ENCODE data around the gene SEPTIN5. TPM values are rescaled to one million over a fixed set of nuclear protein-coding genes. Genes with fewer than 3 reads are reported as not detected.

SEPTIN5 gene
- total RNA-seq, 1 donor from 2014 or later: 22.5 TPM

DNA sequence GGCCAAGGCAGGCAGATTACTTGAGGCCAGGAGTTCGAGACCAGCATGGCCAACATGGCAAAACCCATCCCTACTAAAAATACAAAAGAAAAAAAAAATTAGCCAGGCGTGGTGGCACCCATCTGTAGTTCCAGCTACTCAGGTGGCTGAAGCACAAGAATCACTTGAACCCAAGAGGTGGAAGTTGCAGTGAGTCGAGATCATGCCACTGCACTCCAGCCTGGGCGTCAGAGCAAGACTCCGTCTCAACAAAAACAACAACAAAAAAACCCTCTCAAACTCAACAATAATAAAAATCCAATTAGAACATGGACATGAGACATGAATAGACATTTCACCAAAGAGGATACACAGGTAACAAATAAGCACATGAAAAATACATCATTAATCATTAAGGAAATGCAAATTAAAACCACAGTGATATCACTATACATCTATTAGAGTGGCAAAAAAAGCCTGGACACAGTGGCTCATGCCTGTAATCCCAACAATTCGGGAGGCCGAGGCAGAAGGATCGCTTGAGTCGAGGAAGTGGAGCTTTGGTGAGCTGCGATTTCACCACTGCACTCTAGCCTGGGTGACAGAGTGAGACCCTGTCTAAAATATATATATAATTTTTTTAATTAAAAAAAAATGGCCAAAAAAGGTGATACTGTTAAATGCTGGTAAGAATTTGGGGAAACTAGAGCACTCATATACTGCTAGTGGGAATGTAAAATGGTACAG lies 12.7 kb upstream of the SEPTIN5 start:
- intact Hi-C loops (cut with DNase I): no loop called here
- ATAC-seq (no peak), DNase-seq (ENCODE audit: low spot score) (no peak)

DNA sequence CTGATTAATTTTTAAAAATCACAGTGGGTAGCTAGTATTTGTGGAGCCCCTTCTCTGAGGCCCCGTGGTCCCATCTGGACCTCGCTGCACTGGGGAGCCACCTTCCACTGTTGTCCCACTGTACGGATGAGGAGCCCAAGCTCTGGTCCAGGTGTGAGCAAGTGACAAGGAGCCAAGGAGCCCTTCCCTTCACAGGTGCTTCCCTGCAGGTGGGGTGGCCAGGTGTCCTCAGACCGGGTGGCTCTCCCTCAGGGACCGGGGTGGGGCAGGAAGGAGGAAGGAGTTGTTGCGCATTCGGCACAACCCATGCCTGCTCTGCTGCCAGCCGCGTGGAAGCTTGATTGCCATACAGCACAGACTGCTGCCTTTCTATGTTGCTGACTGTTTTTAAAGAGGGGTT lies 10.4 kb upstream of the SEPTIN5 start:
- ATAC-seq (no peak), DNase-seq (ENCODE audit: low spot score) (no peak)
- intact Hi-C loops (cut with DNase I): no loop called here

DNA sequence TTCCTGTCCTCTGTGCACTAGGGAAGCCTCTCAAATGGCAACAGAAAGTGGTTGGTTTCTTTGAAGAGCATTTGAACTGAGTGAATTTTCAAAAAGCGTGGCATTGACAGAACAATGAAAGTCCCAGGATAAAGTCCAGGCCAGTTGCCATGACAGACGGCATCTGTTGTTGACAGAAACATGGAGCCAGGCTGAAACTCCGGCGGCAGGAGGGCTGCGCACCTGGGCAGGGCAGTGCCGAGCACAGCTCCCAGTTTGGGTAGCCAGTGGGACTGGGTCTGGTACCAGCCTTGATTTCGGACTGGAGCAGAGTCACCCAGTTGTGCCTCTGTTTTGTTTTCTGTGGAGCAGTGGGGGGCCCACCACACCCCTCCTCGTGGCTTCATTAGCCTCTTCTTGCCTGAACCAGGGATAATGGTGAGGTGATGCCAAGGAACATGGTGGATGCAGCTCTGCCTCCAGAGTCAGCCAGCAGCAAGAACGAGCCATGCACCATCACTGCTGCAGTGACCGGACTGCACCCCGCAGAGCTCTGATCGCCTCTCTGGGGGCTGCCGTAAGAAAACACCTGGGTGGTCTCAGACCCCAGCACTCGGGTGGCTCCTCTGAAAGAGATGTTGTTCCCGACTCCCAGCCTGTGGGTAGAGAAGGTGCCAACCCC lies 9.8 kb upstream of the SEPTIN5 start:
- intact Hi-C loops (cut with DNase I): no loop called here
- ATAC-seq: no peak

DNA sequence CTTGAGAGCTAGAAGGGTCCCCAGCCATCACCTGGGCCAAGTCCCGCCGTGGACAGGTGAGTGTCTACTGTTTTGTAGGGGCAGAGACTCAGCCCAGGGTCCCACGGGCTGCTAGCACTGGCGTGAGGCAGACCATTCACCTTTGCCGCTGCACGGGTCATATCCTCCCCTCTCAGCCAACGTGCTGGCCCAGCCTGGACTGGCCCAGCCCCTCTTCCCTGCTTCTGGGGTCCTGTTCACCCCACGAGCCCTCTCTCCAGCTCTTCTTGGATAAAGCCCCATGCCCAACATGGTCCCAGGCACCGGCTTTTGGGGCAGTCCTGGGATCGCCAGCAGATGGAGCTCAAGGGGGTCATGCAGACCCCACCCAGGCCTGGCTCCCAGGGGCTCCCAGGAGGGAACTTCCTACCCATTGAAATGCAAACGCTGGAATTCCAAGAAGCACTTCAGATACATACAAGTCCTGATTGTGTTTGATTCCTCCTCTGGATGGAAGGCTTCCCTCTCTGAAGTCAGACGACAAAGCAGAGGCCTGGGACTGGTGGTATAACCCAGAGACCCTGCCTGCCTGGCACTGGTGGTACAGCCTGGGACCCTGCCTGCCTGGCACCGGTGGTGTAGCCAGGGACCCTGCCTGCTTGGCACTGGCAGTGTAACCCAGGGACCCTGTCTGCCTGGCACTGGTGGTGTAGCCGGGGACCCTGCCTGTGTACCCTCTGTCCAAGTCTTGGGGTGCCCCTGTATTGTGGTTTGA lies 8.9 kb upstream of the SEPTIN5 start:
- intact Hi-C loops (cut with DNase I): no loop called here
- no peak for ATAC-seq
- DNase-seq (ENCODE audit: low spot score): no peak

More for the DNA sequence above, 9.8 kb upstream of the SEPTIN5 start:
- no peak for DNase-seq (ENCODE audit: low spot score)

DNA sequence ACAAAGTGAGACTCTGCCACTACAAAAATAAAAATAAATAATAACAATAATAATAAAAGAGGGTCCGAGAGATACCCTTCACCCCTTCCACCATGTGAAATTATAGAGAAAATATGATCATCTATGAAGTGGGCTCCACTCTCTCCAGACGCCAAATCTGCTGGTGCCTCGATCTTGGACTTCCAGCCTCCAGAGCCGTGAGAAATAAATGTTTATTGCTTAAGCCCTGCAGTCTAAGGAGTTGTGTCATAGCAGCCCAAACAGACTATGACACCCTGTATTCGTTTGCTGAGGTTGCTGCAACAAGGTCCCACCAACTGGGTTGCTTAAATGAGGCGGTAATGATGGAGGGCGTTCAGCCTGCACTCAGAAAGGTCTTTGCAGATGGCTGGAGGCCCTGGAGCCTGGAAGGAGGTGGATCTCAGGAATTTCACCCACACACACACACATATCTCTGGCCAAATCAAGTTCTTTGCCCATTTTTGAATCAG lies 7.6 kb upstream of the SEPTIN5 start:
- intact Hi-C loops (cut with DNase I): no loop called here
- no peak for ATAC-seq
- no peak for DNase-seq (ENCODE audit: low spot score)

DNA sequence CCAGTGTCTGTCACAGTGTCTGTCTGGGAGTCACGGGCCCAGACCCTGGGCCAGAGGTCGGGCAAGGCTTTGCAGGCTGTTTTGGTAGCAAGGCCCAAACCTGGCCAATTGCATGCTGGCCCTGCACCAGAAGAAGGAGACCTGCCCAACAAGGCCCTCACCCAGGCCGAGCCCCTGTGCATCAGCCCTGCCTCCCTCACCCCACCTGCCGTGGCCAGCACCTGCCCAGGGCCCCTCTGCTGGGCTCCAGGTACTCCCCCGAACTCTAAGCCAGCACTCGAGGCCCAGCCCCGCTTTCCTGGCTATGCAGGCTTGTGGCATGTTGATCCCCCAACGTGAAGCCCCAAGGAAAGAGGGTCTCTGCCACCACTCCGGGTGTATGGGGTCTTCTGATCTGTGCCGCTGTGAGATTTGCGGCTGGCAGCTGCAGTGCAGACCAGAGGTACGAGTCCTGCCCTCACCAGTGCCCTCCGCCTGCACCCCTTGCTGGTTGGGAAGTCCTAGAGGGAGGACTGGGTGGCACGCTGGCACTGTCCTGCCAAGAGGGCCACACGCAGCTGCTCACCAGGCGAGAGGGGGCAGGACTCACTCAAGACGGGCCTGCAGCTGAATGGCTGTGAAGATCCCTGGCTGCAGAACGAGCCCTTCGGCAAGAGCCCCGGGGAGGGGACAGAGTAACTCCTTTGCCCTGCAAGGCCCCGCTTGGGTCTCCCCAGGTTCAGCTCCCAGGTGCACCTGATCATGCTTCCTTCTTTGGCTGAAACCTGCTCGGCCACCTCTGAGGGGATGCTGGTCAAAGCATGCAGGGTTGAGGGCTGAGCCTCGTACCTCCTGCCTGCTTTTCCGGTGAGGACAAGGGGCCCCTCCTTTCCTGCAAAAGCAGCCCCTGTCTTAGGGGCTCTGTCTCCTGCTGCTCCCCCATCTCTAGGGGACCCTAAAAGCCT lies 6.7 kb upstream of the SEPTIN5 start:
- intact Hi-C loops (cut with DNase I): no loop called here
- no peak for ATAC-seq
- no peak for DNase-seq (ENCODE audit: low spot score)

DNA sequence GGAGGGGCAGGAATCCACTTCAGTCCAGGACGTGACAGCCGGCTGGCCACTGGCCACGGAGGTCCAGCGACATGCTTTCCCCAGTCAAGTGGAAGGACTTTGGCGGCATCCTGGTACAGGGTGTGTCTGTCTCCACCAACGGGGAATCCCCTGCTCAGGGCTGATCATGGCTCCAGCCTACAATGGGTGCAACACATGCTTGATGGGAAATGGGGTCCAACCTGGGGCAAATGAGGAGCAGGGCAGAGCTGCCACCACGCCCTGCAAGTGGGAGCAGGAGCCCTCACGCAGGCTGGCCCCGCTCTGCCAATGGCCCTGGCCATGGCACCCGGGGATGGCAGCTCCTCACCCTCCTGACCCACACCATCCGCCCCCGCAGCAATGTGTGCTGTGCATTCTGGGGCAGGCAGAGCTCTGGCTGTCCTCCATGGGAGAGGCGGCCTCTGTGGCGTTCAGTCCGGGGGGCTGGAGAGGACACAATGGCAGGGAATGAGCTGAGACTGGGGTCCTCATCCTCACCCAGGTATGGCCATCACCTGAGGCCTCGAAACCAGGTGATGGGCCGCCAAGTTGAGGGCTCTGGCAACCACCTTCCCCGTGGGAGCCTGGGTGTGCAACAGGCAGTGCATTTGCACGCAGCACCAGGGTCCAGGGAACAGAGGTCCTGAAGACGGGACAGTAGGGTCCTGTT lies 5.8 kb upstream of the SEPTIN5 start:
- DNase-seq (ENCODE audit: low spot score) (no peak), ATAC-seq (no peak)
- intact Hi-C loops (cut with DNase I): no loop called here

DNA sequence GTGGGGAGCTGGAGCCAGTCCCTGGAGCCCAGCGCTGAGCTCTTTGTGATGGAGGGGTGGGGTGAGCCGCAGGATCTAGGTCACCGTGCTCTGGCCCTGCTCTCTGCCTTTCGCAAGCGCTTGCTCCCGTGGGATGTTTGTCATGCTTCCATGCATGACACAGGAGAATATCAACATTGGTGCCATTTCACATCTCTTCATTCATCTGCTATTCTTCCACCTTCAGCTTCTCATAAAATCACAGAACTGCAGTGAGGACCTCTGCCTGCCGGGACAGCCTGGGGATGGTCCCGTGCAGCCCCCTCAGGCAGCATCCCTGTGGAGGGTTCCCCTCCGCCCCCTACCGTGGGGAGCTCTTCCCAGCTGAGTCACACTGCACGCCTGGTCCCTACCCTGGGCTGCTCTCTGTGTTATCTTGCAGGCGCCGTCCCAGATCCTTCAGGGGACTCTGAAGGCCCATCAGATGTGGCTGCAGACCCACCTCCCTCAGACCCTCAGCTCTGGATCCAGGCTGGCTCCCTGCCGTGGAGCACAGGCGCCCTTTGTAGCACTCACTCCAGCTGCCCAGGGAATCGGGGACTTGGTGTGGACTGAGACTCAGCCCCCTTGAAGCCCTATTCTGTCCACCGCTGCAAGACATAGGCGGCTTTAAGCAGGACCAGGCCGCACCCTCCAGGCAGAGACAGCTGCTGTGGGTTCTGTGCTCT lies 5.1 kb upstream of the SEPTIN5 start:
- ATAC-seq: peak; percentile 47
- intact Hi-C loops (cut with DNase I): no loop called here
- no peak for DNase-seq (ENCODE audit: low spot score)

DNA sequence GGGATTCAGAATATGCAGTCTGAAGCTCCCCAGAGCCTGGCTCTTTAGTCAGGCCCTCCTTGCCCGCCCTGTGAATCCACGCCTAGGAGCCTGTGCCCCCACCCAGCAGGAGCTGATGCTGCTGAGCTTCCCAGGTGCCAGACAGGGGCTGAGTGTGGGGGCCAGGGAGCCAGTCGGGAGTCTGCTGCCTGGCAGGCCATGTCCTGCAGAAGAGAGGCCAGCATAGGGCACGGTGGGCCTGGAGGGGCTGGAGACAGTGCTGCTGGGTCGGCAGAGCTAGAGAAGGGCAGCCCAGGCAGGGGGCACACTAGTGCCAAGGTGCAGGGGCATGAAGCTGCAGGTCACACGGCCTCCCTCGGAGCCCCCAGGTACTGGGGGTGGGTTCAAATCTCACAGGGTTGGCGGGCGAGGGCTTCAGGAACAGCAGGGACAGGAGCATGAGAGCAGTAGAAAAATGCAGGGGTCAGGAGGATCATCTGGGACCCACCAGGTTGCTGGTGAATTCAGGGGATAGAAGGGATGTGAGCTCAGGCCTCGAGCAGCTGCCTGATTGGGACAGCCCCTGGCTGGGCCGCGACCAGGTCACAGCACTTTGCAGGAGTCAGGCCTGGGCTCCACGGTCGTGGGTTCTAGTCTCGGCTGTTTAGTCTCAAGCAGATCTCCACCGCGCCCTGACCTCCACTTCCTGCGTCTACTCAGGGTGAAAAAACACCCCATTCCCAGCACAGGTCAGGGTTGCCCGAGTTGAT lies 4.1 kb upstream of the SEPTIN5 start:
- DNase-seq (ENCODE audit: low spot score): no peak
- ATAC-seq: no peak
- intact Hi-C loops (cut with DNase I): no loop called here

DNA sequence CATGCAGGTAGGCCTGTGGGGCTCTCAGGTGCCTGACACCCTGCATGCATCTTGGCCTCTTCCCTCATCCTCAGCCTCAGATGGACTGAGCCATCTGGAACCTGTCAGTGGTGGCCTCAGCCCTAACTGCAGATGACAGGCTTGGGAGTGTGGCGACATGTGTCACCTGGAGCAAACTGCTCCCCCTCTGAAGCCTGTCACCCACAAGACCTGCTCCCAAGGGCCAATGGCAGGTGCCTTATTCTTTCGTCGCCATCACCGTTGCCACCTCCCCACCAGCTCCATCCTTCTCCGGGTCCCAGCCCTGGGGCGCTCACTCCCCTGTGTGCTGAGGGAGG lies 3.6 kb upstream of the SEPTIN5 start:
- intact Hi-C loops (cut with DNase I): no loop called here
- DNase-seq (ENCODE audit: low spot score): no peak
- ATAC-seq: no peak

DNA sequence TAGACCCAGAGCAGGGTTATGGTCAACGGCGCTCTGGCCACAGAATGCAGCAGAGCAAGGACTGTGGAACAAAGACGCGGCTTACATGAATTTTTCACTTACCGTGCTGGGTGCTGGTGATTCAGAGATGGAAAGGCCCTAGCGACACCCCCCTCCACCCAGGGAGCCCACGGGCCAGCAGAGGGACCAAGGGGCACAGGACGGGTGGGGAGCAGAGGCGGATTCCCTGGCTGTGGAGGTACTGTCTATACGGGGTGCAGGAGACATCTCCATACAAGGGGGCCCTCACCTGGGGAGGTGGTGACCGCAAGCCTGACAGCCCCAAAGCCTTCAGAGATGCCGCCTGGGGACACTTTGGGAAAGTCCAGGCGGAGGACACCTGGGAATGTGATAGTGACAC lies 1.1 kb upstream of the SEPTIN5 start:
- intact Hi-C loops (cut with DNase I): no loop called here
- ATAC-seq: no peak
- no peak for DNase-seq (ENCODE audit: low spot score)

DNA sequence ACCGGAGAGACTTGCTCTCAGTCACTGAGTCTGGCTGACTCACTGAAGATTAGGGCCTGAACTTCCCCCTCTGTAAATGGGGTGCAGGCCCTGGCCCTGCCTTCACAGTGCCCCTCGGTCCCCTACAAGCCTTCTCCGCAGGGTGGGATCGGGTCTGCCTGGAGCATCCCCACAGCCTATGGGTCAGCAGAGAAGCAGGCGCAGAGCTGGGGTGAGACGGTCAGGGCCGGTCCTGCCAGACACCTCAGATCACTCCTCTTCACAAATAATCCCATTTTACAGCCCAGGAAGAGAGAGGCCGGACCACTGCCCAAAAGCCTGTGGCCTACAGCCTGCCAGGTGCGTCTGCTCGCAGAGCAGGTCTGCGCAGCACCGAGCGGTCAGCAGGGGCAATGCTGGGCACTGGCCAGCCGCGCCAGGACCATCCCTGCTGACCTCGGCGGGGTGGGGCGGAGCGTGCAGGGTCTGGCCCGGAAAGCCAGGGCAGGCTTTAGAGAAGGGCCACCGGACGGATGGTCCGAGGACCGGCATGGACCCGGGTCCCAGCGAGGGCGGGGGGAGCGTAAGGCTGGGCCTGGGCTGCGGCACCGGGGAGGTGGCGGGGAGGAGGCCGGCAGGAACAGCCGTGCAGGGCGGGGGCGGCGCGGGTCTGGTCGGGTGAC lies 522 bp upstream of the SEPTIN5 start:
- peak; percentile 3 for ATAC-seq
- intact Hi-C loops (cut with DNase I): no loop called here
- no peak for DNase-seq (ENCODE audit: low spot score)

DNA sequence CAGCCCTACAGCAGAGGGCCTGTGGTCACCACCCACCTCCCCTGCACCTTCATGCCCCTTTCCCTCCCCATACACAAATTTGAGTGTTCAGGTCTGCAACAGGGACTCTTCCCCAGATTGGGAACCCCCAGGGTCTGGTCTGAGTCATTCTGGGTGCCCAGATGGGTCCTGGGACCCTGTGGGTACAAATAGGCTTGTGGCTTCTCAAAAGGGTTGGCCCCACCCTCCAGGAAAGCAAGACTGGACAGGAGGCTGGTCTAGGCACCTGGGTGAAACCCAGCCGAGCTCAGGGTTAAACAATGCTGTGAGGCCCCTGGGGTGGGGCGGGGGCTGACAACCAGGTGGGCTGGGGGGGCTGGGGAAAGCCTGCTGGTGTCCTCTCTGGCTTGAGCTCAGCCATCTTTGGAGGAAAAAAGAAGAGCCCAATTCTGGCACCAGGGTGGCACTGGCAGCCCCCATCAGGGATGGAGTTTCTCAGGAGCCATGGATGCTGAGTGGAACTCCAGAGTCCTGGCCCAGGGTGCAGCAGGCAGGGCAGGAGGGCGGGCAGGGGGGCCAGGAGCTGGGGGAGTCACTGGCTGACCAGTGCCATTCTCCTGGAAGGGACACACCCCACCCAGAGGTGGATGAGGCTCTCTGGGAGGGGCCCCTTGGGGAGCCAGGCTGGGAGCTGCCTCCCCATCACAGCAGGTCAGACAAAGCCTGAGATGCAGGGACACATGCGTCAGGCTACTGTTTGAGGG lies 1.1 kb downstream of the SEPTIN5 start:
- DNase-seq (ENCODE audit: low spot score): no peak
- no peak for ATAC-seq
- intact Hi-C loops (cut with DNase I): no loop called here

DNA sequence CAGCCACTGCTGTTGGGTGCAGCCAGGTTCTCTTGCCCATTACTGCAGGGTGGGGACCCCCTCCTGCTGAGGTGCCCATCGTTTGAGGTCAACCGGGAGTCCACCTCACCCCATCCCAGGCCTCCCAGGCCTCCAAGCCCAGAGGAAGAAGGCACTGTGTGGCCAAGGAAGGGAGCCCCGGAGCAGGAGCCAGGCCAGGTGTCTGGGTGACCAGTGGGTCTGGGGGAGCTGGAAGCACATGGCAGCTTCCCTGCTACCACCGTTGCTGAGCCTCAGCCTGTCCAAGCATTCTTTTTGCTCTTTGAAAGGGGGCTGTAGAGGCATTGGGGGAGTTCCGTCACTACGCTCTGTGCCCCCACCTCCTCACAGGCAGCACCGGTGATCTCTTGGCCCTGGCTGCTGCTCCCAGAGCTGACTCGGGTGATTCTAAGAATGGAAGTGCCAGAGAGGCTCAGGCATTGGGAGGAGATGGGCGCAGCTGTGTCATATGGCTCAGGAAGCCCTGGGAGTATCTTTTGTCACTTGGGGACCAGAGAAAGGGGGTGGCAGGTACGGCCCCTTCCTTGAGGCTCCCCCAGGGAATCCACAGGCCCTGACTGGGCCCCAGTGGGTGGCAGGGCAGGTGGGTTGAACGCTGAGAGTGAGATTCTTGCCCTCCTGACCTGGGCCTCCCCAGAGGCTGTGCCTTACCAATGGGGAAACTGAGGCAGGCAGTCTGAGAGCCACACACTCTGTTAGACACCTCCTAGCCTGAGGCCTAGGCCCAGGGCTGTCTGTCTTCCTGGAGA lies 1.9 kb downstream of the SEPTIN5 start:
- intact Hi-C loops (cut with DNase I): no loop called here
- no peak for ATAC-seq
- DNase-seq (ENCODE audit: low spot score): no peak

DNA sequence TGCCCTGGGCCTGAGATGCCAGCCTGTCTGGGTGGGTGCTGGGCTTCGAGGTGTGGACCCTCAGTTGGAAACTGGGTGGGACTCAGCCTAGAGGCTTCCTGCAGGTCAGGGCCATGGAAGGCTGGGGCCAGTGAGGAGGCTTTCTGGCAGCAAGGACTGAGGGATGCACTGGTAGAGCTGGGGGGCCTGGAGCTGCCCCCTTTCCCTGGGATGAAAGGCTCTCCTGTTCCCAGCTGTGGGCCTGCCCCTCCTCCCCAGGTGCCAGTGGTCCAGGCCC lies 2.5 kb downstream of the SEPTIN5 start:
- intact Hi-C loops (cut with DNase I): no loop called here
- ATAC-seq: no peak
- no peak for DNase-seq (ENCODE audit: low spot score)

DNA sequence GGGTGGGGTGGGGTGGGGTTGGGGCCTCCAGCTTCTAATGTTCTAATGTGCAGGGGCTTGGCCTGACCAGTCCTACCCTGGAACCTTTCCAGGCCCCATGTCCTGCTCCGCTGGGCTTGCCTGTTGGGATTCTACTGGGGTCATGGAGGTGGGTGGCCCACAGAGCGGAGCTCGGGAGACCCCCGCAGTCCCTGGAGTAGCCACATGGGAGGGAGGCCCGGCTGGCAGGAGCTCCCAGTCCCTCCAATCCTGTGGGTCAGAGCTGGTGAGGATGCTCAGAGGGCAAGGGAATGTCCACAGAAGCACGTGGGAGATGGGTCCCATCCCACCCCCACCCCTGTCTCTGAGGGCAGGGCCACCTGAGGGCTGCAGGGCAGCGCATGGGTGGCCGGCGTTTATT lies 2.9 kb downstream of the SEPTIN5 start:
- ATAC-seq (peak; percentile 2), DNase-seq (ENCODE audit: low spot score) (no peak)
- intact Hi-C loops (cut with DNase I): no loop called here

All from sciatic nerve (tissue), 2 donors.